Fibroblast of skin of left quadriceps (primary cell): ENCODE data around the gene KCP.

Experiments used
- DNase-seq, 2 experiments: peaks; one replicate each; pipeline ENCODE4 v3.0.0-alpha.2; 2013; ENCODE audit warnings: low read depth in 2 of 2

Gene KCP

DNA sequence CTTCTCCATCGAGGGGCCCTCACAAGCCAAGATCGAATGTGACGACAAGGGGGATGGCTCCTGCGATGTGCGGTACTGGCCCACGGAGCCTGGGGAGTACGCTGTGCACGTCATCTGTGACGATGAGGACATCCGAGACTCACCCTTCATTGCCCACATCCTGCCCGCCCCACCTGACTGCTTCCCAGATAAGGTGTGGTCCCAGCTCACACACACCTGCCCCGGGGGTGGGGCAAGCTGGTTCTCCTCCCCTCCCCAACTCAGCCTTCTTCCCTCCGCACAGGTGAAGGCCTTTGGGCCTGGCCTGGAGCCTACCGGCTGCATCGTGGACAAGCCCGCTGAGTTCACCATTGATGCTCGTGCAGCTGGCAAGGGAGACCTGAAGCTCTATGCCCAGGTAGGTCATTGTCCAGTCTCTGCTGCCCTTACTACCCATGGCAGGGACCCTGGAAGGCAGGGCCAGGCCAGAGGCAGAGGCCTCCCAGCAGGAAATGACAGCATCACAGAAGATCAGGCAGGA is 69.3 kb downstream of the KCP start:
- no peak for DNase-seq

DNA sequence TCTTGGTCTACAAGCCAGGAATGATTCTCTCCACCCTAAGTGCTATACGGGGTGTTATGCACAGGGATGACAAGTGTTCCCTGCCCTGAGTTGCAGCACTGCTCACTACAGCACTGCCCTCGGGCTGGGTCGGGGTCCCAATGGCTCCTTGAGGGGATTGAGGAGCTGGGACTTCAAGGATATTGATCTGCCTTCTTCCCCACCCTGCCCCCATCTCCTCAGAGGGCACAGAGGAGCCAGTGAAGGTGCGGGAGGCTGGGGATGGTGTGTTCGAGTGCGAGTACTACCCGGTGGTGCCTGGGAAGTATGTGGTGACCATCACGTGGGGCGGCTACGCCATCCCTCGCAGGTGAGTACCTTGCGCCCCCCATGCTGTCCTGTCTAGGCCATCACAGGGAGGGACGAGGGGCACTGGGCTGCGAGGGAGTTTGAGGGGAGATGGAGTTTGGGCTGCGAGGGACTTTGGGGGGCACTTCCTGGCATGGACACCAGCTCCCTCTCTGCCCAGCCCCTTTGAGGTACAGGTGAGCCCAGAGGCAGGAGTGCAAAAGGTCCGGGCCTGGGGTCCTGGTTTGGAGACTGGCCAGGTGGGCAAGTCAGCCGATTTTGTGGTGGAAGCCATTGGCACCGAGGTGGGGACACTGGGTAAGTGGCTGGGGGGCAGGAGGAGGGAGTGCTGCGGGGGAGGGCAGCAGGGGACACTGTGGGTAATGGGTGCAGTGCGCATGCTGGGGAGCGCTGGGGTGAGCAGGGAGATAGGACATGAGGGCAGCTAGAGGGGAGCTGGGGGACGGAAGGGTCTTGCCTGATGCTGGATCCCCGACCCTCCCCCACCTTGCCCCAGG is 70.0 kb downstream of the KCP start:
- DNase-seq: no peak

- no peak for DNase-seq
These were observed 70.7 kb downstream of the KCP start for GRCh38 chr7:128839751-128840177.

GRCh38 chr7:128838981-128839731 is 71.4 kb downstream of the KCP start:
- DNase-seq: no peak

- no peak for DNase-seq
These were observed 72.3 kb downstream of the KCP start for GRCh38 chr7:128838109-128838779.

DNA sequence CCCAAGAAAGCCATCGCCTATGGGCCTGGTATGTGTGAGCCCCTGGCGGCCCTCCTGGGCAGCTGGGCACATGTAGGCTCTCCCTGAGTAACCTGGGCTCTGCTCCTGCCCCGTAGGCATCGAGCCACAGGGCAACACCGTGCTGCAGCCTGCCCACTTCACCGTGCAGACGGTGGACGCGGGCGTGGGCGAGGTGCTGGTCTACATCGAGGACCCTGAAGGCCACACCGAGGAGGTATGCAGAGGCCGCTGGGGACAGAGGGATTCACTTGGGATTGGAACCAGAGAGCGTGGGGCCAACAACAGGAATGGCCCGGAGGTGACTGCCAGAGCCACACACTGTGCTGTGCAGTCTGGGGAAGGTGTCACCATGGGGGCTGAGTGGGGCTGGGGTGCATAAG is 73.0 kb downstream of the KCP start:
- DNase-seq: no peak

GRCh38 chr7:128836729-128837348 is 73.7 kb downstream of the KCP start:
- DNase-seq: no peak

DNA sequence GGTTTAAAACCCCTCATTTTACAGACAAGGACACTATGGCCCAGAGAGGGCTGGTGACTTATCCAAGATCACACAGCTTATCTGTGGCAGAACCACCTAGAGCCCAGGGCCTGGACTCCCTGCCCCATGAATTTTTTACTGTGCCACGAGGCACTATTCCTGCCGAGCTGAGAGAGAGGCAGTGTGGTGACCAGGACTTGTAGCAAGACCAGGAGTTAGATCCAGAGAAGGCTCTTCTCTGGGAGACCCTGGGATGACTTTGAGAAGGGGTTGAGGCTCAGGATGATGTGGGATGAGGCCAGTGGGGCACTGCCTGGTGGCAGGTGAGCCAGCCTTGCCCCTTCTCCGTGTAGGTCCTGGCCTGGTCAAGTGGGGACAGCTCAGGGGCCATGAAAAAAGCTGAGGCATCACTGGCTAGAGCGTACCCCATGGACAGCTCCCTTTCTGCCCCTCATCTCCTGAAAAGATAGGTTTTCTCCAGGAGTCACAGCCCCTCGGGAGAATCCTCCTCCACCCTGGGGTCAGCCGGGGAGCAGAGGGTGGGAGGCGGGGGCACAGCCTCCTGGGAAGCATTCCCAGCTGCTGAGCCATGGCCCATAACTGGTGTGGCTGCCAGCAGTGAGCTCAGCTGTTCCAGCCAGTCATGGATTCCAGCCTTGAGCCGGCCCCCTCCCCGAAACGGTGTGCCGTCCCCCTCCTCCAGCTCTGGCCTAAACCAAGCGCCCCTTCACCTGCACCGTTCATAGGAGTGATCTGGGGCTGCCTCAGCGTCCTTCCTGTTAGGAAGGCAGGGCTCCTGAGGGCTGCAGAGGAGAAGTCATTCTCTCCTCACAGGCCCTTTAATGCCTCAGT is 74.5 kb downstream of the KCP start:
- DNase-seq: no peak

DNA sequence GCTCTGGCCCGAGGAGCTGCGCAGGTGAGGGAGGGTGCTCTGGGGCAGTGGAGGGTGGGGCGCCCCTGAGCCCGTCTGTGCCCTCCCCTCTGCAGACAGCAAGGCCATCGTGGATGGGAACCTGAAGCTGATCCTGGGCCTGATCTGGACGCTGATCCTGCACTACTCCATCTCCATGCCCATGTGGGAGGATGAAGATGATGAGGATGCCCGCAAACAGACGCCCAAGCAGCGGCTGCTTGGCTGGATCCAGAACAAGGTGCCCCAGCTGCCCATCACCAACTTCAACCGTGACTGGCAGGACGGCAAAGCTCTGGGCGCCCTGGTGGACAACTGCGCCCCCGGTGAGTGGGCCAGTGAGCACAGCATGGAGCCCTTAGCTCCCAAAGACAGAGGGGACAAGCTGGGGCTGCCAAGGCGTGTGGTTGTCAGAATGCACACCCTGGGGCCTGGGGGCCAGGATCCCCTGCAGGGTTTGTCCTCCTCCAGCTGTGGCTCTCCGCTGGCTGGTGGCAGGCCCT is 75.2 kb downstream of the KCP start:
- no peak for DNase-seq

DNA sequence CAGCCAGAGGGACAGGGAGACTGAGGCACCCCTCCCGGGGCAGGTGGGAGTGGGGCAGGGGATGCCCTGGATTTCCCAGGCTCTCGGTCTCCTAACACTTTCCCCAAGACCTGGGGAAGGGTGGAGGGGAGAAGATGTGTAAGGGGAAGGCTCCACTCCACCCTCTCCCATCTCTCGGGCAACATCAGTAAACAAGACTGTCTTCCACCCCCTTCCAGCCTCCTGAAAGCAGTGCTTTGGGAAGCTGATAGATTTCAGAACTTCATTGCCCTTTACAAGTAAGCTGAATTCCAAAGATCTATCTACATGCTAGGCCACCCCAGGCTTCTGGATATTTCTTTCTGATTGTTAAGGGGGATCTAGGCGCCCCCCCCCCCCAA is 76.6 kb downstream of the KCP start:
- no peak for DNase-seq

DNA sequence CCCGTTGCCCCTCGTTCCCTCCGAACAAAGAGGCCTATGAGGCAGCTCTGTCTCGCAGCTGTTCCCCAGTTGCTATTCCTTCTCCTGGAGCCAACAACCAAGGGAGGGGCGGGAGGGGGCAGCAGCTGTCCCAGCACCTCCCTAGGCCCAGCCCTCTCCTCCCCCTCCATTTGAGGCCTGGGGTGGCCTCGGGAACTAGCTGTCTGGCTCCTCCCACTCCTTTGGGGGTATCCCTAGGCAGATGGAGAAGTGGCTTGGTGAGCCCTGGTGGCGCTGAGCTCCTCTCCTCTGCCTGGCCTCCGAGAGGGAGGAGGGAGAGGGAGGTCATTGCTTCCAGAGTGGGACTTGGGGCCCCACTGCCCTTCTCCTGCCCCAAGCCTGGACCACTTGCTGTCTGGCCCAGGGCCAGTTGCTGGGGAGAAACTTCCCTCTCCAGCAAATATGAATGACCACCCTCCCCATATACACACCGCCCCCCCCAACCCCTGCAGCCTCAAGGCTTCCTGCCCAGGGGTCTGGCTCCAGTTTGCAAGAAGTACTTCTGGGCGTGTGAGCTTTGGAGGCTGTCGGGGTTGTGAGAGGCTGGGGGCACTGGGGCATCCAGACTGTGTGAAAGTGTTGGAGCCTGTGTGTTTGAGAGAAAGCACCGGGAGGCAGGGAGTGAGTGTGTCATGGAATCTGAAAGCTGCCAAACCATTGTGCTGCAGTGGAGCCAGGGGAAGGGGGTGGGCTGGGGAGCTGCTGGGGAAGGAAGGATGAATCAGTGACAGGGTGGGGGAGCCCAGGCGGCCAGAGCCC is 77.2 kb downstream of the KCP start:
- DNase-seq: no peak

DNA sequence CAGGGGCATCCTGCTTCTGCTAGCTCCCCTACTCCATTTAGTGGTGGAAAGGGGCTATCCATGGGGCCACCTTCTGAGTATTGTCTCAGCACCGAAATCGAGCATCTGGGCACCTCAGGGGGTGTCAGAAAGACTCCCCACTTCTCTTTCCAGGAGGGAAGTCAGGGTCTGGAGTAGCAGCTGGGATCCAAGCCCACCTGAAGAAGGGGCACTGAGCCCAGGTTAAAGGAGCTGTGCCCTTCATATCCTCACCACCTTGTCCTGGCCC is 77.7 kb downstream of the KCP start:
- DNase-seq: no peak

GRCh38 chr7:128831994-128832879 is 78.3 kb downstream of the KCP start:
- DNase-seq: no peak

DNA sequence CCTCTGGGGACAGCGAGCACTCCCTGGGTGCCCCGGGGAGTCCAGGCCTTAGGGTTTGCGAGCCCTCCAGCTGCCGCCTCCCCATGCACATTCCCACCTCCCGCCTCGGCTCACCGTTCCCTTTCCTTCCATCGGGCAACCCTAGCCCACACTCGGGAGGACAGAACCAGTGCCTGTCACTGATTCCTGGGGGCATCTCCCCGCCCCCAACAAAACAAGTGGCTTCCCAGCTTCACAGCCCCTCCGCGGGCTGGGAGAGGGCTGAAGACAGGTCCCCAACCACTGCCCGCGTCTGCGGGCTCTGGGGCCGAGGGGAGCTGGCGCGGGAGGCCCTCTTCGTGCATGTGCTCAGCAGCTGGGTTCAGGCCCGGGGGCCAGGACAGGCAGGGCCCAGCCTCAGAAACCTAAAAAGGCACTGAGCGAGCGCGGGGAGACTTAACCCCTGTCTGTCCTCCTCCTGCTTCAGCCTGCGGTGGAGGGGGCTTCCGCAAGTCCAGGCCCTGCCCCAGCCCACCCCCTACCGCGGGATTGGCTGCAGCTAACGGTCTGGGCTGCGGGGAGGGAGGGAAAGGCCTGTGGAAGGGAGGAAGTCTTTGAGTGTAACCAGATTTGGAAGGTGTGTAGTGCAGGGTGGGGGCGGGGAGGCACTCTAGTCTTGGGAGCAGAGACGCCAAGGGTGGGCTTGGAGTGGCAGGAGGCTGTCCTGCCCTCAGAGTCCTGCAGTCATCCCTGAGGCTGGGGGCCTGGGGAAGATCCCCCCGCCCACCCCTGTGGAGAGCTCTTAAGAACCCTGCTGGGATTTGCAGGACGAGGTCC is 79.1 kb downstream of the KCP start:
- DNase-seq: no peak

DNA sequence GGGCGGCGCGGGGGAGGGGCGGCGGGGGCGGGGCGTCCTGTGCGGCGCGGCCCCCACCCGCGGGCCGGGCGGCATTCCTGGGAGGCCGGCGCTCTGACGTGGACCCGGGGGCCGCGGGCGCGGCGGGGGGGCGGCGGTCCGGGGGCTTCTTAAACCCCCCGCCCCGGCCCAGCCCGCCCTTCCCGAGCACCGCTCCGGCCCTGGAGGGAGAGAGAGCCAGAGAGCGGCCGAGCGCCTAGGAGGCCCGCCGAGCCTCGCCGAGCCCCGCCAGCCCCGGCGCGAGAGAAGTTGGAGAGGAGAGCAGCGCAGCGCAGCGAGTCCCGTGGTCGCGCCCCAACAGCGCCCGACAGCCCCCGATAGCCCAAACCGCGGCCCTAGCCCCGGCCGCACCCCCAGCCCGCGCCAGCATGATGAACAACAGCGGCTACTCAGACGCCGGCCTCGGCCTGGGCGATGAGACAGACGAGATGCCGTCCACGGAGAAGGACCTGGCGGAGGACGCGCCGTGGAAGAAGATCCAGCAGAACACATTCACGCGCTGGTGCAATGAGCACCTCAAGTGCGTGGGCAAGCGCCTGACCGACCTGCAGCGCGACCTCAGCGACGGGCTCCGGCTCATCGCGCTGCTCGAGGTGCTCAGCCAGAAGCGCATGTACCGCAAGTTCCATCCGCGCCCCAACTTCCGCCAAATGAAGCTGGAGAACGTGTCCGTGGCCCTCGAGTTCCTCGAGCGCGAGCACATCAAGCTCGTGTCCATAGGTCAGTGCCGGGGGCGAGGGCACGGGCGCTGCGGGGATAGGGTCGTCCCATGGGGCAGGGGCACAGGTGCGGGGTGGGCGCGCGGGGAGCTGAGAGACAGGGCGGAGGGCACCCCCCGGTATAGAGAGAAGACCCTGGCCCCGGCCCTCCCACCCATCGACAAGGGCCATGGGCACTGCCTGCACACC is 80.0 kb downstream of the KCP start, which contains the start of gene FLNC:
Gene FLNC, plus strand, starts transcription at position 176 of the 947 bp plus-strand sequence. Its CDS starts 232 bp downstream, at position 408.
- DNase-seq: no peak

- no peak for DNase-seq
These were observed 80.9 kb downstream of the KCP start for GRCh38 chr7:128829391-128830166.
